HL-60 (cell line): ENCODE data around the gene TERT.
A peak's percentile ranks its signal among the peaks of the same experiment; 100 is the strongest.

Experiments
- DNase-seq, 2 experiments: peaks; one replicate each; pipeline ENCODE4 v3.0.0-alpha.2; 2010 to 2020; ENCODE audit warnings: low read depth in 1 of 2, low spot score in 1 of 2
- H3K27ac ChIP-seq: fragments of 250-450 bp; sonication (Bioruptor Pico); replicated peaks from 2 replicates; pipeline ENCODE4 v1.5.1; 2020; ENCODE audit warnings: mild to moderate bottlenecking, moderate library complexity
- H3K27me3 ChIP-seq: fragments of 250-450 bp; sonication (Bioruptor Pico); 2 replicates; pipeline ENCODE4 v1.5.1; 2021; ENCODE audit warnings: mild to moderate bottlenecking, moderate library complexity; ENCODE audit not compliant: insufficient read depth, poor library complexity, severe bottlenecking
- H3K4me3 ChIP-seq: replicated peaks from 2 replicates; pipeline ENCODE4 v1.5.1; 2011; ENCODE audit warnings: mild to moderate bottlenecking, control low read depth, low read length; ENCODE audit not compliant: insufficient read depth
- GABPA ChIP-seq: IDR thresholded peaks from 2 replicates; pipeline ENCODE4 v1.6.1; 2012; ENCODE audit warnings: low read depth
- POLR2AphosphoS5 ChIP-seq: IDR thresholded peaks from 2 replicates; pipeline ENCODE4 v1.6.1; 2012; ENCODE audit warnings: low read depth
- SPI1 ChIP-seq: IDR thresholded peaks from 2 replicates; pipeline ENCODE4 v1.6.1; 2012; ENCODE audit warnings: low read depth, mild to moderate bottlenecking, borderline replicate concordance
- TF ChIP-seq, protein P1 (sequence below): IDR thresholded peaks from one replicate; pipeline ENCODE4 v1.5.1; 2011; ENCODE audit warnings: low read length, control low read depth, inconsistent platforms; ENCODE audit not compliant: insufficient read depth
- TF ChIP-seq, protein P2 (sequence below): IDR thresholded peaks from 2 replicates; pipeline ENCODE4 v1.6.1; 2012; ENCODE audit warnings: low read depth; ENCODE audit not compliant: insufficient replicate concordance

TERT gene

DNA sequence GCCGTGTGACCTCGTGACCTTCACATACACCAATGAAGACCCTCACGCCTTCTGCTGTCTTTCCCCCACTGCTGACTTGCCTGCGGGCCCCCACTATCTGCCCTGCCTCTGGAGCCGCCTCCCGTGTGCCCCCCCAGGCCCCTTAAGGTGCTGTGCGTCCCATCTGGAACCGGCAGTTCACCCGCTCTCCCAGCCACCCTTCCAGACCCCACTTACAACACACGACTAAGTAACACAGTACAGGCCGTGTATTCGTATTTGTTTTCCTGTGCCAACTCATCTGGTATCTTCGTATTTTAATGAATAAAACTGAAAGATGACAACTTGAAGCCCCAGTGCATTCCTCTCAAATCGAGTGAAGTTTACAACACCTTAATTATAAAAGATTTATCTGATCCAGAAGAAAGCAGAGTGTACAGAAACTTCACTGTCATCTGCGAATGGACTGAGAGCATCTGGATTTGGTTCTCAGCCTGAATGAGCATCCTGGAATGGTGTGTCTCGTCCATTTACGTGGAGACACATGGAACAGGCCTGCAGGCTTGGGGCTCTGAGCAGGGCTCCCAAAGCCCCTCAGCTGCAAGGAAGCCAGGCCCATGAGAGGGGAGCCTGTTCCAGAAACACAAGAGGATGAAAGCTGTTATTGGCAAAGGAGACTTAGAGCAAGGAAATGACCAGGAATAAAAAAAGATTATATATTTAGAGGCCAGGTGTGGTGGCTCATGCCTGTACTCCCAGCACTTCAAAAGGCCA is 21.9 kb upstream of the TERT start:
- no peak overlapping the region for H3K27ac ChIP-seq
- no peak for DNase-seq
- TF ChIP-seq, protein P1, sequence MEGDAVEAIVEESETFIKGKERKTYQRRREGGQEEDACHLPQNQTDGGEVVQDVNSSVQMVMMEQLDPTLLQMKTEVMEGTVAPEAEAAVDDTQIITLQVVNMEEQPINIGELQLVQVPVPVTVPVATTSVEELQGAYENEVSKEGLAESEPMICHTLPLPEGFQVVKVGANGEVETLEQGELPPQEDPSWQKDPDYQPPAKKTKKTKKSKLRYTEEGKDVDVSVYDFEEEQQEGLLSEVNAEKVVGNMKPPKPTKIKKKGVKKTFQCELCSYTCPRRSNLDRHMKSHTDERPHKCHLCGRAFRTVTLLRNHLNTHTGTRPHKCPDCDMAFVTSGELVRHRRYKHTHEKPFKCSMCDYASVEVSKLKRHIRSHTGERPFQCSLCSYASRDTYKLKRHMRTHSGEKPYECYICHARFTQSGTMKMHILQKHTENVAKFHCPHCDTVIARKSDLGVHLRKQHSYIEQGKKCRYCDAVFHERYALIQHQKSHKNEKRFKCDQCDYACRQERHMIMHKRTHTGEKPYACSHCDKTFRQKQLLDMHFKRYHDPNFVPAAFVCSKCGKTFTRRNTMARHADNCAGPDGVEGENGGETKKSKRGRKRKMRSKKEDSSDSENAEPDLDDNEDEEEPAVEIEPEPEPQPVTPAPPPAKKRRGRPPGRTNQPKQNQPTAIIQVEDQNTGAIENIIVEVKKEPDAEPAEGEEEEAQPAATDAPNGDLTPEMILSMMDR: no peak
- TF ChIP-seq SPI1: no peak
- no peak for TF ChIP-seq GABPA
- TF ChIP-seq, protein P2, sequence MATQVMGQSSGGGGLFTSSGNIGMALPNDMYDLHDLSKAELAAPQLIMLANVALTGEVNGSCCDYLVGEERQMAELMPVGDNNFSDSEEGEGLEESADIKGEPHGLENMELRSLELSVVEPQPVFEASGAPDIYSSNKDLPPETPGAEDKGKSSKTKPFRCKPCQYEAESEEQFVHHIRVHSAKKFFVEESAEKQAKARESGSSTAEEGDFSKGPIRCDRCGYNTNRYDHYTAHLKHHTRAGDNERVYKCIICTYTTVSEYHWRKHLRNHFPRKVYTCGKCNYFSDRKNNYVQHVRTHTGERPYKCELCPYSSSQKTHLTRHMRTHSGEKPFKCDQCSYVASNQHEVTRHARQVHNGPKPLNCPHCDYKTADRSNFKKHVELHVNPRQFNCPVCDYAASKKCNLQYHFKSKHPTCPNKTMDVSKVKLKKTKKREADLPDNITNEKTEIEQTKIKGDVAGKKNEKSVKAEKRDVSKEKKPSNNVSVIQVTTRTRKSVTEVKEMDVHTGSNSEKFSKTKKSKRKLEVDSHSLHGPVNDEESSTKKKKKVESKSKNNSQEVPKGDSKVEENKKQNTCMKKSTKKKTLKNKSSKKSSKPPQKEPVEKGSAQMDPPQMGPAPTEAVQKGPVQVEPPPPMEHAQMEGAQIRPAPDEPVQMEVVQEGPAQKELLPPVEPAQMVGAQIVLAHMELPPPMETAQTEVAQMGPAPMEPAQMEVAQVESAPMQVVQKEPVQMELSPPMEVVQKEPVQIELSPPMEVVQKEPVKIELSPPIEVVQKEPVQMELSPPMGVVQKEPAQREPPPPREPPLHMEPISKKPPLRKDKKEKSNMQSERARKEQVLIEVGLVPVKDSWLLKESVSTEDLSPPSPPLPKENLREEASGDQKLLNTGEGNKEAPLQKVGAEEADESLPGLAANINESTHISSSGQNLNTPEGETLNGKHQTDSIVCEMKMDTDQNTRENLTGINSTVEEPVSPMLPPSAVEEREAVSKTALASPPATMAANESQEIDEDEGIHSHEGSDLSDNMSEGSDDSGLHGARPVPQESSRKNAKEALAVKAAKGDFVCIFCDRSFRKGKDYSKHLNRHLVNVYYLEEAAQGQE: no peak
- no peak for TF ChIP-seq POLR2AphosphoS5
- no peaks in the 10 kb centered on the region for H3K27me3 ChIP-seq
- H3K4me3 ChIP-seq: no peak overlapping the region

DNA sequence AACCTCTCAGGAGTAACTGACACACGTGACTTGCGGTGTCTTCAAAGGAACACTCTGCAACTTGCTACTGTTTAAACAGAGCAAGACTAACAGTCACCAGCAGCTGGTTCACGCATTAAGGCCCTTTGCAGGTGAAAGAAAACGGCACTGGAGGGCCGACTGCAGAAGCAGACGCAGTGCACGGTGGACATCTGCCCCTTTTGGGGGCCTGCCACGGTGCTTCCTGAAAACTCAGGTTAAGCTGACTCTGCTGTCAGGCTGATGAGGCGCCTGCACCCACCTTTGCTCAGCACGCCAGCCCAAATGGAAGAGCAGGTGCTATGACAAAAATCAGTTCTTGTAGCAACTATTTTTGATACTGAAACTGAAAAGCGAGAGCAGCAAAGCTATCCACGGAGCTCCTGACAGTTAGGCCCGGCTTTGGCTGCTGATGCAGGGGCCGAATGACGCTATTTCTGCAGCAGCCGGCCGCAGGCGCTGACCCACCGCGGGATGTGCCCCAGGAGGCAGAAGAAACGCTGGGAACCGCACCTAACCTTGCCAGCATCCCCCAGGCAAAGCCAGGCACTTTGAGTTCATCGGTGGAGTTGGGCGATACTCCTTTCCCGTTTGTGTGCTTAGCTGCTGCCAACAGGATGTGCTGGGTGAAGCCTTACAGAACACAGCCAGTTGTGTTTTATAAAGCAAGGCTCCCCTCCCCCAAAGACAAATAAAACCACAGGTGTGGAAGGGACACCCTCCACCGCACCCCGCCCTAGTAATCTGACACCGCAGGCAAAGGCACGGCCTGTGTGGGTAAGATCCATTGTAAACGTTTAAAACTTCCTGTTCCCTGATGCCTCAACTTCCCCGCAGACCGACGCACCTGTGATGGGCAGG is 21.1 kb upstream of the TERT start:
- DNase-seq: peak in 1 of 2 experiments; percentile 36
- TF ChIP-seq GABPA (no peak), POLR2AphosphoS5 (no peak), SPI1 (no peak)
- TF ChIP-seq, protein P2: no peak
- no peak overlapping the region for H3K4me3 ChIP-seq
- H3K27me3 ChIP-seq: no peaks in the 10 kb centered on the region
- H3K27ac ChIP-seq: no peak overlapping the region; the same call in 1 of the 2 replicates

DNA sequence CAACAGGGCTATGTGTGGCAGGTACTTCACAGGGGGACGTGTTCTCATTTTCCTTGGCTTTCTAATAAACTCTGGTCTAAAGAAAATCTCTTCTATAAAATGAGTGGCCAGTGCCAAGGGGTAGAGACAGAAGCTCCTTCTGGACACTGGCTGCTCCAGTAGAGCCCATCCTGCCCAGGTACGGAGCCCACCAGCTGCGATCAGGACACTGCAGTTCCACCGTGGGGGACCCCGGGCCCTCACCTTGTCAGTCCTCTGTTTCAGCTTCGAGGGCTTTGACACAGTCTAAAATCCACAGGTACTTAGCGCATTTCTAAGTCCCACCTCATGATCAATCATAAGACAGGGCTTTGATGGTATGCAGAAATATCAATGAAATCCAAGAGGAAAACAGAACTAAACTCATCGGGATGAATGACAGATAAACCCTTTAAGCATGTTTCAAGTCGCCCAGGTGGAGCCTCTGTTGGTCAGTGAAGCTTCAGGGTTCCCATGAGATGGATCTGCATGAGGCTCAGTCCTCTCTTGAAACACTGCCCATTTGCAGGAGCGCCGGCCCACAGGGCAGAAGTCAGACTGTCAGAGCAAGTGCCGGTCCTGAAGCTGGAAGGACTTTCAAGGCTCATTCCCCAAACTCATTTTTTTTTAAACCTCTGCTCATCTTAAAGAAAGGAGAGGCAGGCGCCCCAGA is 20.3 kb upstream of the TERT start:
- TF ChIP-seq GABPA: no peak
- DNase-seq: no peak
- Histone ChIP-seq H3K4me3 (no peak overlapping the region), H3K27ac (no peak overlapping the region), H3K27me3 (no peaks in the 10 kb centered on the region)

DNA sequence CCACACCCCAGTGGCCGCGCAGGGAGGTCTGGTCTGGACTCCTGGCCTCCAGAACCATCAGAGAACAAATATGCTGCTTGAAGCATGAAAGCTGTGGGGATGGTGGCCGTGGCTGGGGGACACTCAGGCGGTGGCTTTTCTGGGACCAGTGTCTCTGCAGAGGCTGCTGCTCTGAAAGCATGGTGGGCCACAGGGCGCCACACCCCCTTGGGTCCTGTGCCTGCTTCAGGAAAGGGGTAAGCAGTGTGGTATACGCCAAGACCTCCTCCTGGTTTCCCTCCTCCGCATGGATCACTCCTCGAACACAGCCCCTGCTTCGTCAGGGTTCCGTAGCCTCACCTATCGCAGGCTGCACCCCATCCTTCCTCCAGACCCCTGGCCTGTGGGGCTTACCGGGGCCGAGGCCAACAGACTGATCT is 19.7 kb upstream of the TERT start:
- TF ChIP-seq POLR2AphosphoS5 (no peak), SPI1 (no peak), GABPA (no peak)
- TF ChIP-seq, protein P1: no peak
- TF ChIP-seq, protein P2: no peak
- H3K27me3 ChIP-seq: no peaks in the 10 kb centered on the region
- no peak for DNase-seq
- no peak overlapping the region for H3K27ac ChIP-seq
- no peak overlapping the region for H3K4me3 ChIP-seq
